RWPE1 (cell line): ENCODE measurements around the gene PLEKHJ1.

ENCODE experiments used
- CTCF ChIA-PET: fragments of 350-600 bp; sonication (Branson Sonifier 250); formaldehyde crosslinking; extraction: SDS; loops from one replicate; lab custom pipeline; 2021; lab: Yijun Ruan, JAX
- POLR2A ChIA-PET: fragments of 400-600 bp; formaldehyde crosslinking; extraction: SDS; loops from one replicate; lab custom pipeline; 2020; ENCODE audit warnings: antibody characterized with exemption; ENCODE audit not compliant: low non-redundant PET; lab: Yijun Ruan, JAX
- DNase-seq: peaks from one replicate; pipeline ENCODE4 v3.0.0; 2012; ENCODE audit warnings: low spot score
- H3K27ac ChIP-seq: fragments of 450-650 bp; 2 replicates; pipeline ENCODE4 v1.5.1; 2017
- TF ChIP-seq, protein P1 (sequence below): fragments of 450-650 bp; conservative IDR thresholded peaks from 2 replicates; pipeline ENCODE4 v1.5.1; 2017; ENCODE audit warnings: low read depth, mild to moderate bottlenecking

The PLEKHJ1 gene

GRCh38 chr19:2249010-2249866 is 13.1 kb upstream of the PLEKHJ1 start, which contains the start of gene AMH:
TSS of gene AMH (plus strand) at chr19:2249323. CDS start at chr19:2249333, 10 bp downstream.
- TF ChIP-seq, protein P1, sequence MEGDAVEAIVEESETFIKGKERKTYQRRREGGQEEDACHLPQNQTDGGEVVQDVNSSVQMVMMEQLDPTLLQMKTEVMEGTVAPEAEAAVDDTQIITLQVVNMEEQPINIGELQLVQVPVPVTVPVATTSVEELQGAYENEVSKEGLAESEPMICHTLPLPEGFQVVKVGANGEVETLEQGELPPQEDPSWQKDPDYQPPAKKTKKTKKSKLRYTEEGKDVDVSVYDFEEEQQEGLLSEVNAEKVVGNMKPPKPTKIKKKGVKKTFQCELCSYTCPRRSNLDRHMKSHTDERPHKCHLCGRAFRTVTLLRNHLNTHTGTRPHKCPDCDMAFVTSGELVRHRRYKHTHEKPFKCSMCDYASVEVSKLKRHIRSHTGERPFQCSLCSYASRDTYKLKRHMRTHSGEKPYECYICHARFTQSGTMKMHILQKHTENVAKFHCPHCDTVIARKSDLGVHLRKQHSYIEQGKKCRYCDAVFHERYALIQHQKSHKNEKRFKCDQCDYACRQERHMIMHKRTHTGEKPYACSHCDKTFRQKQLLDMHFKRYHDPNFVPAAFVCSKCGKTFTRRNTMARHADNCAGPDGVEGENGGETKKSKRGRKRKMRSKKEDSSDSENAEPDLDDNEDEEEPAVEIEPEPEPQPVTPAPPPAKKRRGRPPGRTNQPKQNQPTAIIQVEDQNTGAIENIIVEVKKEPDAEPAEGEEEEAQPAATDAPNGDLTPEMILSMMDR, result no peak

DNA sequence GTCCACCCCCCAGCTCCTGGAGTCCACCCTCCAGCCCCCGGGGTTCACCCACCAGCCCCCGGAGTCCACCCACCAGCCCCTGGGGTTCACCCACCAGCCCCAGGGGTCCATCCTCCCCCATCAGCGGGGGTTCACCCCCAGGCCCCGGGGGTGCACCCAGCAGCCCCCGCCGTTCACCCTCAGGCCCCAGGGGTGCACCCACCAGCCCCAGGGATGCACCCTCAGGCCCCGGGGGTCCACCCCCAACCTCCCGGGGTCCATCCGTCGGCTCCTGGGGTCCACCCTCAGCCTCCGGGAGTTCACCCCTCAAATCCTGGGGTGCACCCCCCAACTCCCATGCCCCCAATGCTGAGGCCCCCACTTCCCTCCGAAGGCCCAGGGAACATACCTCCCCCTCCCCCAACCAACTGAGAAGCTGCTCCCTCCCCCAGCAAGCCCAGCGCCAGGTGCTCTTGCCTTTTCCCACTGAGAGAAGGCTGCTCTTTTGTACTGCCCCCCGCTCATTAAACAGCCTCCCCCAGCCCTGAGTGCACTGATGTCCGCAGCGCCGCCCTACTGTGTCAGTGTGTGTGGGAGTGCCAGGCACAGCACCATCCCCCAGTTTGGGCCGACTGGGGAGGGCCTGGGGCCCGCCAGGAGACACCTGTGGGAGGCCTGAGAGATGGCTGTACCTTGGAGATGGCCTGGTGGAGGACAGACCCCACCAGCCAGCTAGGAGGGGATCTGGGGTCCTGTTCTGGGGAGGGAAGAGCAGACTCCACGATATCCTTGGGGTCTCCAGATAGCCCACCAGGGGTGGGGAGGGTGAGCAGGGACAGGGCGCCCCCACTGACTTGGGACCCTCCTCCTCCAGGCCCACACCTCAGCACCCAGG is 12.2 kb upstream of the PLEKHJ1 start:
- peak overlapping the region; percentile 49 for H3K27ac ChIP-seq
- ChIA-PET POLR2A (no interaction called here), CTCF (no interaction called here)
- no peak for DNase-seq
- TF ChIP-seq, protein P1, result no peak

More at GRCh38 chr19:2249010-2249866, 13.1 kb upstream of the PLEKHJ1 start, which contains the start of gene AMH:
- CTCF ChIA-PET, result interaction anchor here (0.6 kb wide), 1 partner anchor 348 kb away, joined by 6 read pairs; no protein-coding TSS in a partner anchor
- H3K27ac ChIP-seq, result peak within 1 kb of the TSS; percentile 49
- DNase-seq, result no peak
- POLR2A ChIA-PET, result no interaction called here

- TF ChIP-seq, protein P1, result no peak
- DNase-seq, result no peak
- peak overlapping the region; percentile 68 for H3K27ac ChIP-seq
- CTCF ChIA-PET, result no interaction called here
- POLR2A ChIA-PET, result no interaction called here
Observed at GRCh38 chr19:2247433-2248101, 11.4 kb upstream of the PLEKHJ1 start.

DNA sequence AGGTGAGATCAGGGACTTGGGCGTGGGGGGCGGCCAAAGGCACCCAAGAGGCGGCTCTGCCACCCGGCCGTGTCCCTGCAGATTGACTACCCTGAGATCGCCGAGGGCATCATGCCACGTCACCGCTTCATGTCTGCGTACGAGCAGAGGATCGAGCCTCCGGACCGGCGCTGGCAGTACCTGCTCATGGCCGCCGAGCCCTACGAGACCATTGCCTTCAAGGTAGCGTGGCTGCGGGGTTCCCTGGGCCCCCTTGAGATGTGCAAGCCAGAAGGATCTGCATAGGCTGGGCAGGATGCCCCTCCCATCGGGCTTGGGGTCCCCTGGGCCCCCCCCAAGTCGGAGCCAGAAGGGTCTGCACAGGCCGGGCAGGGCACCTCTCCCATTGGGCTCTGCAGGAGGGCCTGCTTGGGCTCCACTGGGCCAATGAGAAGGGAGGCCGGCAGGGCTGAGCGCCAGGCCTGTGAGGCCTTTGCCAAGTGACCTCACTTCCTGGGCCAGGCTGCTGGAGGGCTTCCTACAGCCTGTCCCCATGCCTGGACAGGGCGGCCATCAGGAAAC is 10.8 kb upstream of the PLEKHJ1 start:
- CTCF ChIA-PET, result no interaction called here
- no peak for DNase-seq
- H3K27ac ChIP-seq, result peak overlapping the region; percentile 68
- POLR2A ChIA-PET, result no interaction called here
- TF ChIP-seq, protein P1, result no peak

- DNase-seq, result no peak
- POLR2A ChIA-PET, result no interaction called here
- CTCF ChIA-PET, result no interaction called here
- TF ChIP-seq, protein P1, result no peak
- peak overlapping the region; percentile 68 for H3K27ac ChIP-seq
Observed at GRCh38 chr19:2246014-2246620, 10.0 kb upstream of the PLEKHJ1 start.
